Keratinocyte (primary cell): ENCODE results near the gene FOXF2.

ENCODE experiments used
- EZH2 ChIP-seq: IDR thresholded peaks from one replicate; pipeline ENCODE4 v1.6.1; 2012; ENCODE audit warnings: inconsistent platforms, mild to moderate bottlenecking, low read length, moderate library complexity
- TF ChIP-seq, protein P1 (sequence below), 3 experiments: IDR thresholded peaks in 1 of 3; conservative IDR thresholded peaks in 1 of 3; optimal IDR thresholded peaks in 1 of 3; 2 replicates in 2 of 3; 3 replicates in 1 of 3; pipeline versions ENCODE3 to v1.5.1; 2011; ENCODE audit warnings: low read length in 3 of 3, mild to moderate bottlenecking in 3 of 3, moderate library complexity in 2 of 3, control low read depth in 1 of 3, inconsistent platforms in 1 of 3; ENCODE audit not compliant: insufficient read depth in 2 of 3; ENCODE audit errors: extremely low read depth in 1 of 3

DNA sequence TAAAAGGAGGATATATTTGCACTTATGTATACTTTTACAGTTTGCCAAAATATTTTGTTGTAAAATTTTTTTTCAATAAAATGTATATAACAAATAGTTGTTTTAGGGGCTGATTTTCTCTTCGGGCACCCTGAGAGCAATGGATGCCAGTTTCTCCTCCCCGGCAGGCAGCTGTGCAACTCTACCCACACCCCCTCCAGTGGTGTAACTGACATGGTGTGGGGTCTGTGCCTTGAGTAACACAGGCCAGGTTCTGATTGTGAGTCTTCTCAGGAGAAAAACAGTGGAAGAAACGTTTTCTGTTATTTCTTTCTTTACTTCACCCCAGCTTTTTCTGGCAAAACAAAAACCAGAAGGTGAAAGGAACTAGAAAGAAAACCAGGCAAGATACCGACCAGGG lies 6.1 kb downstream of the FOXF2 start:
- TF ChIP-seq, protein P1, sequence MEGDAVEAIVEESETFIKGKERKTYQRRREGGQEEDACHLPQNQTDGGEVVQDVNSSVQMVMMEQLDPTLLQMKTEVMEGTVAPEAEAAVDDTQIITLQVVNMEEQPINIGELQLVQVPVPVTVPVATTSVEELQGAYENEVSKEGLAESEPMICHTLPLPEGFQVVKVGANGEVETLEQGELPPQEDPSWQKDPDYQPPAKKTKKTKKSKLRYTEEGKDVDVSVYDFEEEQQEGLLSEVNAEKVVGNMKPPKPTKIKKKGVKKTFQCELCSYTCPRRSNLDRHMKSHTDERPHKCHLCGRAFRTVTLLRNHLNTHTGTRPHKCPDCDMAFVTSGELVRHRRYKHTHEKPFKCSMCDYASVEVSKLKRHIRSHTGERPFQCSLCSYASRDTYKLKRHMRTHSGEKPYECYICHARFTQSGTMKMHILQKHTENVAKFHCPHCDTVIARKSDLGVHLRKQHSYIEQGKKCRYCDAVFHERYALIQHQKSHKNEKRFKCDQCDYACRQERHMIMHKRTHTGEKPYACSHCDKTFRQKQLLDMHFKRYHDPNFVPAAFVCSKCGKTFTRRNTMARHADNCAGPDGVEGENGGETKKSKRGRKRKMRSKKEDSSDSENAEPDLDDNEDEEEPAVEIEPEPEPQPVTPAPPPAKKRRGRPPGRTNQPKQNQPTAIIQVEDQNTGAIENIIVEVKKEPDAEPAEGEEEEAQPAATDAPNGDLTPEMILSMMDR (optimal IDR thresholded peaks at IDR 0.05 in 1 of 3, IDR thresholded peaks at IDR 0.05 in 1 of 3, conservative IDR thresholded peaks at IDR 0.05 in 1 of 3; ENCODE audit: extremely low read depth in 1 of 3, insufficient read depth in 2 of 3, low read length in 3 of 3), result no peak
- TF ChIP-seq EZH2, result peak; percentile 9
